ENCODE results near the gene RASA2. TPM values are rescaled to one million over a fixed set of nuclear protein-coding genes. Genes with fewer than 3 reads are reported as not detected.

RASA2 gene
- total RNA-seq, 4 donors from 2014 or later: 23.2 to 34.1 (median 27.1) TPM

- no peak for TF ChIP-seq CTCF (IDR thresholded peaks at IDR 0.05; ENCODE audit: low read depth)
Measured at GRCh38 chr3:141459008-141459407, 27.8 kb upstream of the RASA2 start.

- TF ChIP-seq CTCF (IDR thresholded peaks at IDR 0.05; ENCODE audit: low read depth): no peak
Measured at GRCh38 chr3:141460097-141460704, 26.6 kb upstream of the RASA2 start.

- no peak for TF ChIP-seq CTCF (IDR thresholded peaks at IDR 0.05; ENCODE audit: low read depth)
Measured at GRCh38 chr3:141462176-141462859, 24.5 kb upstream of the RASA2 start.

GRCh38 chr3:141465221-141465620 lies 21.6 kb upstream of the RASA2 start:
- no peak for TF ChIP-seq CTCF (IDR thresholded peaks at IDR 0.05; ENCODE audit: low read depth)

- no peak for TF ChIP-seq CTCF (IDR thresholded peaks at IDR 0.05; ENCODE audit: low read depth)
Measured at GRCh38 chr3:141466633-141467169, 20.1 kb upstream of the RASA2 start.

GRCh38 chr3:141469720-141470119 lies 17.1 kb upstream of the RASA2 start:
- TF ChIP-seq CTCF (IDR thresholded peaks at IDR 0.05; ENCODE audit: low read depth): no peak

- TF ChIP-seq CTCF (IDR thresholded peaks at IDR 0.05; ENCODE audit: low read depth): no peak
Measured at GRCh38 chr3:141471160-141471559, 15.7 kb upstream of the RASA2 start.

Data from subcutaneous adipose tissue (tissue), 4 donors.